ENCODE measurements around the gene ANP32E. TPM values are rescaled to one million over a fixed set of nuclear protein-coding genes. Genes with fewer than 3 reads are reported as not detected.
"Not testable (repeated sequence)": the region's sequence is repeated elsewhere in the genome, so short reads cannot be mapped to it uniquely, and the experiment has no call there.

ANP32E gene
- total RNA-seq, 1 donor from 2014 or later: 9.7 TPM

- DNase-seq (ENCODE audit: low read depth in 2 of 2): not testable (repeated sequence)
These were observed 21.7 kb downstream of the ANP32E start for GRCh38 chr1:150214099-150214756.

DNA sequence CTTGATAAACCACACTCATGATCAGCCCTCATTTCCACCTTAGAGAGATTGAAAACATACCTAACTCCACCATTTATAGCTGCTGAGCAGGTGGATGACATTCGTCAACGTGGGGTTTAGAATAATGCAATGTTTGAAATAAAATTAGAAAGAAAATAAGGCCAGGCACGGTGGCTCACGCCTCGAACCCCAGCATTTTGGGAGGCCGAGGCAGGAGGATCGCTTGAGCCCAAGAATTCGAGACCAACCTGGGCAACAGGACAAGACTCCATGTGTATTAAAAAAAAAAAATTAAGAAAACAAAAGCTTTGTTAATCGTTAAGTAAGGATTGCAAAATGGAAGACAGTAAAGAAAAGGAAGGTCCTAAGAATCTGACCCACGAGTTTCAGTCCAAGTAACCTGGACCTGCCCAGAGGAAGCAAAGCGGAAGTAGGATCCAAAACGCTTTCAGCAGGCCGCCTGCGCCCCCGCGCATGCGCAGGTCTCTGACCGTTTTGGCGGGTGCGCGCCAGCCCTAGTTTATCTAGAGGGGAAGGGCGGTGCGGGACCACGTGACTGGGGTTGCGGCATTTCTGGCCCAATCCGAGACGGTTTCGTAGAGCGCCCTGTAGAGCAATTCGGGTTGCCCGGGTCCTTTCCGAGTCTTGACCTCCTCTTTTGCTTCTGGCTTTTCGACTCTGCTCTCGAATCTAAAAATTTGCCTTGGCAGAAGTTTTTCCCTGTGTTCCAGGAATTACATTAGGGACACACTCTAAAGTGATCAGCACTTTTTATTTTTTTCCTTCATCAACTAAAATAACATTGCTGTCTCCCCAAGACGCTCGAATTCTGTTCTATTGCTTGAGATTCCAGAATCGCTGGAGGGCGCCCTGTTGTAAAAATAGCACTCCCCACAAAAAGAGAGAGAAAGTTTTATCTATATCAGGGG is 22.5 kb downstream of the ANP32E start:
- peak; percentile 89 to 93 for DNase-seq (ENCODE audit: low read depth in 2 of 2)

DNA sequence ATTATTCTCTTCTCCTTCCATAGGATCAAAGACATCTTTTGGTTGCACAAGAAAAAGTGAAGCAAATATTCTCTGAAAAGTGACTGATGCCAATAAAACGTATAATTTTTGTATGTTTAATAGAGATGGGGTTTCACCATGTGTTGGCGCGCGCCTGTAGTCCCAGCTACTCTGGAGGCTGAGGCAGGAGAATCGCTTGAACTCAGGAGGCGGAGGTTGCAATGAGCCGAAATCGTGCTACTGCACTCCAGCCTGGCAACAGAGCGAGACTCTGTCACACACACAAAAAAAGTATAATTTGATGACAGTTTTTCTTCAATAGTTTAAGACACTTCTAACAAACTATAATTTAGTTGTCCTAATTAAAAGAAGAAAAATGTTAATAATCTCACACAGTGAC is 23.8 kb downstream of the ANP32E start:
- no peak for DNase-seq (ENCODE audit: low read depth in 2 of 2)

DNA sequence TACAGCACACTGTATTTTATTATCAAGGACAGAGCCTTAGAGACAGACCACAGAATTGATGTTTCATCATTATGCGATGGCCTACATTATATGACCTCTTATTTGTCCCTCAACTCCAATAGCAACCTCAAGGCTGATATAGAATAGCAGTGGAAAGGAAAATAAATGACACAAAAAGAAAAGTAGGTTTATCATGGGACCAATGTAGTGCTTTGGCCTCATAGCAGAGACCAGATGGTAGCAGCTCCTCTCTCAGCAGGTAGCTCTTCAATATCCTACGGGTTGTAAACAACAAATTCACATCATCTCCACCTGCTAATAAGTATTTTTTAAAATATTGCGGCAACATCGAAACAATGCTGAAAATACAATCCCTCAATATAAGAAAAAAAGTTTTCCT is 25.2 kb downstream of the ANP32E start:
- no peak for DNase-seq (ENCODE audit: low read depth in 2 of 2)

DNA sequence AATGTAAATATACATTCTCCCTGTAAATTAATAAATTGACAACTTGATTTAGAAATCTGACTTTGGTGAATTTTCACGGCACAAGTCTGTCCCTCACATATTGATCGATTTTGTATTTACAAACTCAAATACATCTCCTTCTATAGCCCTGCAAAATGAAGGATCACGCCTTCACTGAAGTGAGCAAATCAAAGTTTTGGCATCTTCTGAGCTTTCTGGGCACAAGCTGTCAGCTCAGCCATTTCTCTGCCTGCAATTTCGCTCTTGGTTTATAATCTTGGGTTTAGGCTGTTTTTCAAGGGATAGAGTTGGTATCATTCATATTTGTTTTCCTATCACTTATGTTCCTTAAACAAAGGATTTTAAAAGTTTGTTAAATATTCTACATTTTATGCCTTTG is 25.8 kb downstream of the ANP32E start:
- DNase-seq (ENCODE audit: low read depth in 2 of 2): no peak

GRCh38 chr1:150208460-150208859 is 27.5 kb downstream of the ANP32E start:
- not testable (repeated sequence) for DNase-seq (ENCODE audit: low read depth in 2 of 2)

- DNase-seq (ENCODE audit: low read depth in 2 of 2): no peak
These were observed 28.5 kb downstream of the ANP32E start for GRCh38 chr1:150207281-150207971.

DNA sequence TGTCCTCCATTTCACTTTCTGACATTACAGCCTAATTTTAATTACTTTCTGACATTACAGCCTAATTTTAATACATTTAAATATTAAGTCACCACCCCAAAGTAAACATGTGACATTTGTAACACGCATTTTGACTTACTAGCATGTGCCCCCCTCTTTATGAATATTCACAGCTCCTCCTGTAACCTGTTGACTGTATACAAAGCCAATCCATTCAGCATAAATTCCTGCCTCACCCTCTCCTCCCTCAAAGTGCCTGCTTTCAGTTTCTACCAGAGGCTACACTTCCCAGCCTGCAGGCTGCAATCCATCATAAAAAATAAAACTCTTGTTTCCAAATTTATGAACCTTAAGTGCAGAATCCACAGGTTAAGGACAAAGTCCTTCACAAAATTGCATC is 39.5 kb downstream of the ANP32E start:
- DNase-seq (ENCODE audit: low read depth in 2 of 2): no peak

DNA sequence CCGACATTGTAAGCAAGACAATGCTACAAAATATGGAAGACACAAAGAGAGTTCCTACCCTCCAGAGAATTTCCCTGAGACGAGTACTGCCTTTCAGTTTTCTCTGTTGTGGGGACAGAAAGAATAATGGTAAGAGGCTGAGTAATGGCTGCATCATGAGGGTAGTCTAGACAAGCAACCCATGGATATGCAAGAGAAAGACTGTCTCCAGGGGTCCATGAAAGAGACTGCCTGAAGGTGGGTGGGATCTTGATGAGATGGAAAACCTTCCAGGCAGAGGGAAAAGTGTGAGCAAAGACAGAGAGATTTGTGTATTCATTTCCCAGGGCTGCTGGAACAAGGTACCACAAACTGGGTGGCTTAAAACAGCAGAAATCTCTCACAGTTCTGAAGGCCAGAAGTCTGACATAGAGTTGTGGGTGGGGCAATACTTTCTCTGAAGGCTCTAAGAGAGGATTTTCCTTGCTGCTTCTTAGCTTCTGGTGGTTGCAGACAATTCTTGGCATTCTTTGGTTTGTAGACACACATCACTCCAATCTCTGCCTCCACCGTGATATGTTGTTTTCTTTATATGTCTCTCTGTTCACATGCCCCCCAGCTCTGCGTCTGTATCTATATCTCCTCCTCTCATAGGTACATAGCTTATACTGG is 41.4 kb downstream of the ANP32E start:
- DNase-seq (ENCODE audit: low read depth in 2 of 2): no peak

DNA sequence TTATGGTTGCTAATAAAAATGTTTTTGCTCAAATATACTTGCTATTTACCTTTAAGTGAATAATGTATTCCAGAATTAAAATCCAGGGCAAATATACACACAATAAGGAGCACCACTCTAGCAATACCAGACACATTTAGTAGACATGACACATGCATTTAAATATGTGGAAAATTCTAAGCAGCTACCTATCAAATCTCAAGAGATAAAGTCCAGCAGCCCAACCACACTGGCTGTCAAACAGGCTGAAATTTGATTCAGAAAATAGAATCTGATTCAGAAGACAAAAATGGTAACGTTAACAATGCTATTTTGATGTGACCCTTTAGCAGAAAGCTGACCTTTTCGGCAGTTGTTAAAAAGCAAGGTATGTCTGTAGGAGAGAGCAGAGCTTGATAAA is 43.9 kb downstream of the ANP32E start:
- DNase-seq (ENCODE audit: low read depth in 2 of 2): peak in 1 of 2 donors; percentile 16

DNA sequence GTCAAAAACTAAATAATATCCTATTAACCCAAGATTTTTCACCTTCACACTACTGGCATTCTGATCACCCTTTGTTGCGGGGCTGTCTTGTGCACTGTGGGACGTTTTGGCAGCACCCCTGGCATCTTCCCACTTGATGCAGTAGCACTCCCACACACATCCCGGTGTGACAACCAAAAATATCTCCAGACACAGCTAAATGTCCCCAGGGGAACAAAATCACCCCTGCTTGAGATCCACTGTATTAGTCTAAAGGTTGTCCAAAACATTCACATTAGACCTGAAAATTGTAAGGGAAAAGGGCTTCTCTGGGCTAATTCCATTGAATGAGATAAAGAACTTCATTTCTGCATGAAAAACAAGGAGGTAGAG is 48.4 kb downstream of the ANP32E start:
- no peak for DNase-seq (ENCODE audit: low read depth in 2 of 2)

DNA sequence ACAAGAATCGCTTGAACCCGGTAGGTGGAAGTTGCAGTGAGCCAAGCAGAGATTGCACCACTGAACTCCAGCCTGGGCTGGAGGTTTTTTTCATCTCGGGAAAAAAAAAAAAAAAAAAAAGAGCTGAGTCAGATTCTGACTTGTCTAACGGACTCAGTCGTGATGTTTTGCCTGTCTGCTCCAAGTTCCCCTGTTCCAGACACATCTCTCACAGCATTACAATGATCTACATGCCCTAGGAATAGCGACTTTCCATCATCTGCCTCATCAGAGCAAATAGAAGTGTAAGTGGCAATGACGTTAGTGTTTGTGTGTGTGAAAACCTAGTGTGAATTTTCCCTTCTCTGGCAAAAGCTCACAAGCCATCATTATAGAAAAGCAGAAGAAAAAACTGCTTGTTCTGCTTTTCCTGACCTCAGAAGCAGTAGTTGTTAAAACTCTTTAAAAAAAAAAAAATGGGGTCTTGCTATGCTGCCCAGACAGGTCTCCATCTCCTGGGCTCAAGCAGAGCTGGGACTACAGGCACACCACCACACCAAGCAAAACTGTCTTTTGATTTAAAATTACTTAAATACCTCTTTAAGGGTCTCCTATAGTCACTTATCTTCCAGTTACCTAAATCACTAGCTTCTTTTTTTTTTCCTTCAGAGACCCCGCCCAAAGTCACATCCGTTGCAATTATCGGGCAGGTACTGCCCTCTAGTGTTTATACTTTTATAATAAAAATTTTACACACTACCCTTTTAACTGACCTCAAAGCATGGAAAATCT is 48.9 kb downstream of the ANP32E start:
- peak; percentile 39 to 54 for DNase-seq (ENCODE audit: low read depth in 2 of 2)

- not testable (repeated sequence) for DNase-seq (ENCODE audit: low read depth in 2 of 2)
These were observed 49.5 kb downstream of the ANP32E start for GRCh38 chr1:150186438-150186788.

DNA sequence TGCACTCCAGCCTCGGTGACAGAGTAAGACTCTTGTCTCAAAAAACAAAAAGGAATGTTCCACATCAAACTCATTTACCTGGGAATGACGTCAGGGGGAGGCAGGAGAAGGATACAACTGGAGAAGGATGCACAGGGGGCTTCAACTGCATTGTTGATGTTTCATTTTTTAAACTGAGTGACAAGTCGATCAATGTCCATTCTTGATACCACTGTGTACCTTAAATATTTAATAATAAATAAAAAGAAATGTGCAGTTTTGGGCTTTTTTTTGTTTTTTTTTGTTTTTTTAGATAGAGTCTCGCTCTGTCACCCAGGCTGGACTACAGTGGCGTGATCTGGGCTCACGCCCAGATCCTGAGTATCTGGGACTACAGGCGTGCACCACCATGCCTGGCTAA is 50.4 kb downstream of the ANP32E start:
- no peak for DNase-seq (ENCODE audit: low read depth in 2 of 2)

DNA sequence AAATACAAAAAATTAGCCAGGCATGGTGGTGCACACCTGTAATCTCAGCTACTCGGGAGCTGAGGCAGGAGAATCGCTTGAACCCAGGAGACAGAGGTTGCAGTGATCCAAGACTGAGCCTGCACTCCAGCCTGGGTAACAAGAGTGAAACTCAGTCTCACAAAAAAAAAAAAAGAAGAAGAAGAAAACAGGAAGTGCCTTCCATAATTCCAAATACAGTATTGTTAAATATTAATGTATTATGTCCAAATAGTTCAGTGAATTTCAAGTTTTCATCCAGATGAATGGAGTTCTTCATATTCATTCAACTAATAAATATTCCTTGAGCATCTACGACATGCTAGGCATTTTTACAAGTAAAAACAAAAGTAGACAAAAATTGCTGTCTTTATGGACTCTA is 52.9 kb downstream of the ANP32E start:
- DNase-seq (ENCODE audit: low read depth in 2 of 2): no peak

GRCh38 chr1:150182247-150182646 is 53.7 kb downstream of the ANP32E start:
- DNase-seq (ENCODE audit: low read depth in 2 of 2): no peak

GRCh38 chr1:150180474-150180873 is 55.4 kb downstream of the ANP32E start:
- DNase-seq (ENCODE audit: low read depth in 2 of 2): no peak

GRCh38 chr1:150179867-150180266 is 56.0 kb downstream of the ANP32E start:
- DNase-seq (ENCODE audit: low read depth in 2 of 2): no peak

- DNase-seq (ENCODE audit: low read depth in 2 of 2): no peak
These were observed 57.4 kb downstream of the ANP32E start for GRCh38 chr1:150178548-150178947.

GRCh38 chr1:150176593-150176992 is 59.3 kb downstream of the ANP32E start:
- no peak for DNase-seq (ENCODE audit: low read depth in 2 of 2)

- no peak for DNase-seq (ENCODE audit: low read depth in 2 of 2)
These were observed 62.7 kb downstream of the ANP32E start for GRCh38 chr1:150173141-150173585.

Measured in lung microvascular endothelial cell (primary cell).